Tibial nerve (tissue), 4 donors: Measurements from ENCODE around the gene NHERF1.

Experiments used
- EP300 ChIP-seq, 2 donors: sonication (generic); formaldehyde crosslinking; IDR thresholded peaks; one replicate each; pipeline ENCODE4 v1.6.1; 2017; ENCODE audit warnings: antibody characterized with exemption in 2 of 2, mild to moderate bottlenecking in 1 of 2
- POLR2A ChIP-seq, 2 donors: fragments of 450-650 bp; IDR thresholded peaks; one replicate each; pipeline ENCODE4 v1.6.1; 2017; ENCODE audit warnings: antibody characterized with exemption in 2 of 2, mild to moderate bottlenecking in 2 of 2, moderate library complexity in 2 of 2
- TF ChIP-seq, protein P1 (sequence below), 5 experiments: fragments of 200-600 bp in 3 of 5; fragments of 450-650 bp in 2 of 5; sonication (generic) in 3 of 5; IDR thresholded peaks; one replicate each; pipeline ENCODE4 v1.5.1; 2016 to 2019; ENCODE audit warnings: antibody characterized with exemption in 5 of 5, mild to moderate bottlenecking in 3 of 5, moderate library complexity in 2 of 5

- TF ChIP-seq POLR2A (IDR thresholded peaks at IDR 0.05): no peak
- TF ChIP-seq, protein P1, sequence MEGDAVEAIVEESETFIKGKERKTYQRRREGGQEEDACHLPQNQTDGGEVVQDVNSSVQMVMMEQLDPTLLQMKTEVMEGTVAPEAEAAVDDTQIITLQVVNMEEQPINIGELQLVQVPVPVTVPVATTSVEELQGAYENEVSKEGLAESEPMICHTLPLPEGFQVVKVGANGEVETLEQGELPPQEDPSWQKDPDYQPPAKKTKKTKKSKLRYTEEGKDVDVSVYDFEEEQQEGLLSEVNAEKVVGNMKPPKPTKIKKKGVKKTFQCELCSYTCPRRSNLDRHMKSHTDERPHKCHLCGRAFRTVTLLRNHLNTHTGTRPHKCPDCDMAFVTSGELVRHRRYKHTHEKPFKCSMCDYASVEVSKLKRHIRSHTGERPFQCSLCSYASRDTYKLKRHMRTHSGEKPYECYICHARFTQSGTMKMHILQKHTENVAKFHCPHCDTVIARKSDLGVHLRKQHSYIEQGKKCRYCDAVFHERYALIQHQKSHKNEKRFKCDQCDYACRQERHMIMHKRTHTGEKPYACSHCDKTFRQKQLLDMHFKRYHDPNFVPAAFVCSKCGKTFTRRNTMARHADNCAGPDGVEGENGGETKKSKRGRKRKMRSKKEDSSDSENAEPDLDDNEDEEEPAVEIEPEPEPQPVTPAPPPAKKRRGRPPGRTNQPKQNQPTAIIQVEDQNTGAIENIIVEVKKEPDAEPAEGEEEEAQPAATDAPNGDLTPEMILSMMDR (IDR thresholded peaks at IDR 0.05): no peak
- TF ChIP-seq EP300 (IDR thresholded peaks at IDR 0.05): no peak
Measured at GRCh38 chr17:74744349-74744713, 4.1 kb upstream of the NHERF1 start.
